CD4-positive, alpha-beta T cell treated with Interleukin-4 for 4 hours (primary cell): Measurements from ENCODE around the gene PLCH1.

Experiments used
- DNase-seq: peaks from one replicate; pipeline ENCODE4 v3.0.0-alpha.2; 2020

The PLCH1 gene

DNA sequence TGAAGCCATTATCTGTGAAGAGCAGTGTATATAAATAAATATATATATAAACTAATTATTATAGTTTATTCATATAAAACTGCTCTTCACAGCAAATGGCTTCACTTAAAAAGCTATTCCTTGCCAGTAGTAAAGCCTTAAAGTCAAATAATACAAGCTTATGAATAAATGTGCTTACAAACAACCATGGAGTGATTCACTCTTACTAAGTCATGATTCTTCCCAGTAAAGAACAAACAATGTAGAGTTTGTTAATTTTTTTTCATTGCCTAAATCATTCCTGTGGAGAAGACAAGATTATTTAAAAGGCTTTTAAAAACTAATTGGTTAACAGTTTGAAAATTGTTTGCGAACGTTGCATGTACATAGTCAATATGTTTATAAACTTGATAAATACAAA lies 140.7 kb downstream of the PLCH1 start:
- DNase-seq: no peak

DNA sequence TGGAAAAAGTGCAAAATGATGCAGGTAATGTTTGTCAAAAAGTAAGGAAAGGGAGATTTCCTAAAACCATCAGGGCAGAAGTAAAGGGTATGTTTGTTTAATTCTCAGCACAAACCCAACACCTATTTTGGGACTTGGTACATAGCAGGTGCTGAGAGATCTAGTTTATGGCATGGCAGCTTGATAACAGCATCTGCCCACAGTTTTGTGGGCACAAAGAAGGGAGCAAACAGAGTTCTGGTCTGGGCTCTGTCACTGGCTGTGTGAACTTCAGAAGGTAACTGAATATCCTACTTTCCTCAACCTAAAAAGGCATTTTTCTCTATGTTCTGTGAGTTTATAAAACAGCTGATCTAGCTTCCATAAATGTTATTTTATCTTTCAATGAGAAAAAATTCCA lies 141.6 kb downstream of the PLCH1 start:
- no peak for DNase-seq

DNA sequence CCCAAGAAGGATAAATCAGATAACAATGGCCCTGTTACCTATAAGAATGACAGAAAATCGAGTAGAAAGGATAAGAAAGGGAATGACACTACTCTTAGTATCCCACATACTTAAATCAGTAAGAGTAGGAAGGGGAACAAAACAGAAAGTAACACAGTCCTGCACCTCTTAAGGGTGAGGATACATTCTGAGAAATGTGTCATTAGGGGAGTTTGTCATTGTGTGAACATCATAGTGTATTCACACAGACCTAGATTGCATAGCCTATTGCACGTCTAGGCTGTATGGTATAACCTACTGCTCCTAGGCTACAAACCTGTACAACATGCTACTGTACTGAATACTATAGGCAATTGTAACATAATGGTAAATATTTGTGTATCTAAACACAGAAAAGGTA lies 142.6 kb downstream of the PLCH1 start:
- DNase-seq: no peak

DNA sequence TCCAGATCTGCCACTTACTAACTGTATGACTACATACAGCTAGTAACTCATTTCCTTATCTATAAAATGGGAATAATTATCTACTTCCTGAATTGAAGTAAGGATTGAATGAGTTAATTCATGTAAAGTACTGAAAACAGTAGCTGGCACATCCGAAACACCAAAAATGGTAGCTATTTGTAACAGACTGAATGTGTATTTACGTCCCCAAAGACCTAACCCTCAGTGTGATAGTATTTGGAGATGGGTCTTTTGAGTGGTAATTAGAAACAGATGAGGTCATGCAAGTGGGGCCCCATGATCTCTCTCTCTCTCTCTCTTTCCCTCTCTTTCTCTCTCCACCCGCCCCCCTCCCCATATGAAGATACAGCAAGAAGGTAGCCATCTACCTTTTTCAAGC lies 146.2 kb downstream of the PLCH1 start:
- DNase-seq: no peak

DNA sequence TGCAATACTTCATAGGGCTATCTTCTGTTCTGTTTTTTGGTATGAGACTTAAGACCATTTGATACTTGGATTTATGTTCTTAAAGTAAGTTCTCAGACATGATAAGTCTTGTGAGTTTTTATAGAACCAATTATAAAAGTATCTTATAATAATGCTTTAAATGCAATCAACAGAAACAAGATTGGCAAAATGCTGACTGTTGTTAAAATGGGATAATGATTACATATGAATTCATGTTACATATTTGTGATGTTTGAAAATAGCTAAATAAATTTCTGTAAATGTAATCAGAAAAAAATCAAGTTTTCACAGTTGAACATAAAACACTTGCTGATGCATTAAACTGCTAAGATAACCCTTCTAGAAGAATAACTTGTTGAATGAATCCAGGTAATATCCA lies 148.3 kb downstream of the PLCH1 start:
- no peak for DNase-seq

DNA sequence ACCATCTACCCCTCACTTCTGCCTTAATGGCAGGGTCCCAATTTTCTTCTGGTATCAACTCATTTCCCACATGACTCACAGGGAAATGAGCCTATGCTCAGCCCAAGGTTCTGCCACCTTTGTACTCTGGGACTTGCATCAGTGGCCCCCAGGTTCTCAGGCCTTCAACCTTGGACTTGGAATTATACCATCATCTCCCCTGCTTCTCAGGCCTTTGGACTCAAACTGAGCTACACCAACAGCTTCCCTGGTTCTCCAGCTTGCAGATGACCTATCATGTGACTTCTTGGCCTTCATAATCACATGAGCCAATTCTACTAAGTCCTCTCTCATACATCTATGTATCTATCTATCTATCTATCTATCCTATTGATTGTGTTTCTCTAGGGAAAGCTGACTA lies 149.5 kb downstream of the PLCH1 start:
- DNase-seq: no peak

DNA sequence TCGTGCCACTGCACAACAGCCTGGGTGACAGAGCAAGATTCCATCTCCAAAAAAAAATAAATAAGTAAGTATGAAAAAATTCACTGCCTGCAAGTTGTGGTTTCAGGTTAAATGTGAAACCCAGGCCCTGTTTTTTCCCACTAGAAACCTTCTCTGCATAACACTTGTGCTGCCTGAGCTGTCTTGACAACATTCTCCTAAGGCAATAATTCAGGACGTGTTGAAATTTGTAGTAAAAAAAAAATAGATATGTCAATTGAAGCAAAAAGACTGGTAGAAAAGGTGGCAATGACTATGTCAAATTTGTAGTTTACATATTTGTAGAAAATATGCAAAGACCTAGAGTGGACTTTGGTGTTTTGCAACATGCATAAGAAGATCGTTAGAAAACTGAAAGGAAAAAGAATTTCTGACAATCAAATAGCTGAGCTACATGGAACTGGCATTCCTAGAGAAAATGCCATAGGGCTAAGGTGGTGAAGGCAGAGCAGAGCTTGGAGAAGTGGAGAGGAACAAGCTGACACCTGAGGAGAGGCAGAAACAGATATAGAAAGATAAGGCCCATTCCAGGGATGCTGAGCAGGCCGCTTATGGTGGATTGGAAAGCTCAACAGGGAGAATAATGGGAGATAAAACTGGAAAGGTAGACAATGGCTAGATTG lies 150.2 kb downstream of the PLCH1 start:
- no peak for DNase-seq

DNA sequence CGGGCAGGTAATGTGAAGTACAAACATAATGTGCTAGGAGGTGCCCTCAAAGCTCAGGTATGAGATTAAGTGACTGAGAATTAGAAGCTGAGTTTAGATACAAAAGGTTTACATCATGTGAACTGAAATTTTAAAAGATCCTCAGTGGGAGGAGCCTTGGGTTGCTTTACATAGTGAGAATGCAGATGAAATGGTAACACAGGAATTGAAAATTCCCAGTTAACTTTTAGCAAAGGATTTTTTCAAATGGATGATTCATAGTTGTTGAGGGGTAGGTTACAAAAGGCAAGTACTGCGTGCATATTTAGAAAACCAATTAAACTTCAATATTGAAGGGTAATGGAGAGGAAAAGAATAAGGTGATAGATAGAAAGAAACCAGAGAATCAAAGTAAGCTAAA lies 157.3 kb downstream of the PLCH1 start:
- no peak for DNase-seq

DNA sequence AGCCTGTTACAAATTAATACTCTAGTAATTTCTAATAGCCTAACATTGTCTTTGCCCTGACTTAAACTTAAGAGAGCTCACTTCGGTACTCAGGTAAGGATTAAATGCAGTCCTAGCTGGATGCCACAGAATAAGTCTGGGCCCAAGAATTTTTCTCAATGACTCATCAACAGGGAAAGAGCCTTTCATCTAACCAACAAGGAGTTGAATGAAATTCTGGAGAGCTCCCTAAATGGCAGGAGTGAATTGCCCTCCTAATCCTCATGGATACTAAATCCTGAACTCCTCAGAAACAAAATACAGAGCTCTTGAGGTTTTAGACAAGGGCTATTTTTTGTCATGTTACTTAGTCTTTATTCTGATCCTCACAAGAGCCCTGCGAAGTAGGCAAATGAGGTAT lies 159.5 kb downstream of the PLCH1 start:
- DNase-seq: no peak

DNA sequence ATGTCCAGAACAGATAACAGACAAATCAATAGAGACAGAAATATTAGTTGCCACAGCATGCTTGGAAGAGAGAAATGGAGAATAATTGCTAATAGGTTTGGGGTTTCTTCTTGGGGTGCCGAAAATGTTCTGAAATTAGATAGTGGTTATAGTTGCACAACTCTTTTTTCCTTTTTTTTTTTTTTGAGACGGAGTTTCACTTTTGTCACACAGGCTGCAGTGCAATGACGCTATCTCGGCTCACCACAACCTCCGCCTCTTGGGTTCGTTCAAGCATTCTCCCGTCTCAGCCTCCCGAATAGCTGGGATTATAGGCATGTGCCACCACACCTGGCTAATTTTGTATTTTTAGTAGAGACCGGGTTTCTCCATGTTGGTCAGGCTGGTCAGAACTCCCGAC lies 163.3 kb downstream of the PLCH1 start:
- DNase-seq: no peak

DNA sequence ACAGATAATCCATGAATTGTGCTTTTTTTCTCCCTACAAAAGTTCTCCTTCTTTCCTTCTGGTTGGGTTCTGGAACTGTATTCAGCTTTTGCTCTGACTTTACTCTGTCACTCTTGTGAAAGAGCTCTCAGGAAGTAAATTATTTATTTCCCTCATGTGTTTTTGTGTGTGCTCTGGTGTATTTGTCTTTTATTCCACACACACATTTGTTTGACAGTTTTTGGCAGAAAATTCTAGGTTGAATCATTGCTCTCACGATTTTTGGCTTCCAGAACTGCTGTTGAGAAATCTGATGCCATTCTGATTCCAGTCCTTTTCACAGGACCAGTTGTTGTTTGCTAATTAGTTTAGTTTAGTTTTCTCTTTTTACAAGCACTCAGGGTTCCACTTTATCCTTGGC lies 172.8 kb downstream of the PLCH1 start:
- no peak for DNase-seq

DNA sequence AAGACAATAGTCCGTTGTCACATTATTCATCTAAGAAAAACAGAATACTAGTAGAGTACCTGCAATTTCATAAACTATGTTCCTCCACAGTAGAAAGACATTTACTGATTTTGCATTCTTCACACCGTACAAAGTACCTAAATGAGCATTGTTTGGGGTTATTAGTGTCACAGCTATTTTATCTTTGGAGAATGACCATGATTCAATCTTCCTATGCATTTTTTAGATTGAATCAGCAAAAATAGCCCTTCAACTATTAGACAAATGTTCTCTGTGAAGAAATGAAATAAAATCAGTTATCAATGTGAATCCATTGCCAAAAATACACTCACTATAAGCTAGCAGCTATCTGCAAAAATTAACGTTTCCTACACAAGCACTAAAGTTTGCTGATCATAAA lies 176.6 kb downstream of the PLCH1 start:
- no peak for DNase-seq

DNA sequence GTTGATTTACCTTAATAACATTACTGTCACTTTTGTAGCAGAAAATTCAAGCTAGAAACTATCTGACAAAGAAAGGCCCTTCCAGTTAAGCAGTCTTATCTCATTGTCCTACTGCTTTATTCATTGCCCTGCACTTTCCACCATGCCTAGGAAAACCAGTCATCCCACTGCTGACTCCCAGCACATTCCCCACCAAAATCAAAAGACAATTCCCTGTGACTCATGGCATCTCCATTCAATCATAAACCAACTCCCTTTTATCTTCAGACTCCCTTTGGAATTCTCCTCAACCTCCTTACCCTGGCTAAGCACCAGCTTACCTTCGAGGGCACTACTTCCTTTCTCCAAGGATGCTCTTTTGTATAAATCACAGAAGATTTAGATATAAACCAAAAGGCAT lies 184.3 kb downstream of the PLCH1 start:
- DNase-seq: no peak

DNA sequence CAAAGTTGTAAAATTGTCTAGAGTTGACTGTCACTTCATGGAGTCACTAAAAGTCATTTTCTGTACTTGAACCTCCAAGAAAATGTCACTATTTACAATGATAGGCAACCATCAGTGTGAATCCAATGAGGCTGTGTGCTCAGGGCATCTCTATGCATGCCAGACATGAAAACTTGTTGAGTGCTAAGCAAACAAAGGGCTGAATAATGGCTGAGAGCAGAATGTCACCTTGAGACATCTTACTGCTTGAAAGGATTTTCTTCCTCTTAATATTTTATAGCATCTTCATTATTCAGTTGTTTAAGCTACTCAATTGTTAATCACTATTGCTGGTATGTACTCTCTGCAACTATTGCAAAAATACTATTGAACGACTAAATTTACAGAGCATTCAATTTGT lies 184.7 kb downstream of the PLCH1 start:
- no peak for DNase-seq

DNA sequence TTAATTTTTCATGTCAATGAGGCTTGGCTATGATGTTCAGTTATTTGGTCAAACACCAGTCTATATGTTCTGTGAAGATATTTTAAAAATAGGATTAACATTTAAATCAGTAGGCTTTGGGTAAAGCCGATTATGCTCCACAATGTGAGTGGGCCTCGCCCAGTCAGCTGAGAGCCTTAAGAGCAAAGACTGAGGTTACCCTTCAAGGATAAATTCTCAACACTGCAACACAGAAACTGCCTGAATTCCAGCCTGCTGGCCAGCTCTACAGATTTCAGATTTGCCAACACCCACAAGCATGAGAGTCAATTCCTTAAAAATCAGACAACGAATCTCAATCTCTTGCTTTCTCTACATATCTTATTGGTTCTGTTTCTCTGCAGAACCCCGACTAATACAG lies 188.3 kb downstream of the PLCH1 start:
- no peak for DNase-seq

DNA sequence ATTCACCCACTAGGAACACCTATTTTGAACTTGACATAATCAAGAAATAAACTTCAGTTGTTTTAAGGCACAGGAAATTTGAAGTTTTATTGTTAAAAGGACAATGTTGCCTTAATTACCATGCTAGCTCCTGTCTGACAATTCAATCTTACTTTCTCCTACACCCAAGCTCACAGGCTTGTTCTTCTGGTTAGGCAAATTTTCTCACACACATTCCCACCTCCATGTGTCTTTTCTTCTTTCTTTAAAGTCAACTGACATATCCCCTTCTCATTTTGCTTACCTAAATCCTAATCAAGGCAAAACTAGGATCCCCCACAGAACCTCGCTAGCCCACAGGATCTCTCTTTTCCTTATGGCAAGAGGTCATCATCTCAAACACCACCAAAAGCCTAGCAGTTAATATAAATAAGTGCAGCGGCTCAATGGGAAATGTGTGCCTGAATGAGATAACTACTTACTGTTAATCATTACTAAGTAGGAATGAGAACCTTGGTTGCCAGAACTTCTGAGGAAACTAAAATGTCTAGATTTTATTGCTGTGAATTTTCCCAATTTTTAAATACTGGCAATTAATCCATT lies 189.3 kb downstream of the PLCH1 start:
- no peak for DNase-seq

DNA sequence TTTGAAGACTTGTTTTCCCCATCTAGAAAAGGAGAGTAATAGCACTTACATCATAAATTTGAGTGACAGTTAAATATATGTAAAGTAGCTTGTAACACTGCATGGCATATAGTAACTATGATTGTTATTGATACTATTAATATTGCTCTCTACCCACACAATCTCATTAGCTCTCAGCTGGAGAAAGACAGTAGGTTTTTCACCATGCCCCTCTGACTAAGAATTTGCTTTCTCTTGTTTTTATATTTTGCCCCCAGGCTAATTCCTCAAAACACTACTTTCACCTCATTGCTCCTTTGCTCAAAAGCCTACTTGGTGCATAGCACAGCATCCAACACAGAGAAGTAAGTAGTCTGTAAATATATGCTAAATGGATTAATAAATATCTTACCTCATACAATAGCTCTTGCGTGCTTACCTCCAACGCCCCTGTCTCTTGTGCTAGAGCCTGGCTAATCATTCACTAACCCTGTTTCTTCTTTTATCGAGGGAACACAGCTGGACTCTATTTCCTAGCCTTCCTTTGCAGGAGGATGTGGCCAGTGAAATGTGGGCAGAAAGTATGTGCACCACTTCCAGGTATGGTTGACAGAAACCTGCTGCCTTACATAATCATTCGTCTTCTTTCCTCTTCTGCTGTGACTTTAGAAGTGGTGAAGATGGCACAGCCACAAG lies 190.0 kb downstream of the PLCH1 start:
- no peak for DNase-seq

DNA sequence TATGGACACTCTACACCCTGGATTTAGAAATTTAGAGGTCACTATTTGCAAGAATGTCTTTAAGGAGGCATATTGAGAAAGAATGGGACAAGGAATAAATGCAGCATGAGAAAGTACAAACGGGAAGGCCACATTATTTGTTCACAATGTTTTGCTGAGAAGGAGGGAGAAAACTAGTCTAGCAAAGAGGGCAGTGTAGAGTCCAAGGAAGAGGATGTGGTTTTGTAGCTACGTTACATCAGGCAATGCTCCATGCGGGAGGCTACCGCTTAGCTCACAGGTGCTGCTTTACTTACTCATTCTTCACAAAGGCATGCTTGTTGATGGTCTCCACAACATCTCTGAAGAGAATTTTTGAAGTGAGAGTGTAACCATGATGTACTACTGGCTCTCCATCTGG lies 191.1 kb downstream of the PLCH1 start:
- DNase-seq: no peak

DNA sequence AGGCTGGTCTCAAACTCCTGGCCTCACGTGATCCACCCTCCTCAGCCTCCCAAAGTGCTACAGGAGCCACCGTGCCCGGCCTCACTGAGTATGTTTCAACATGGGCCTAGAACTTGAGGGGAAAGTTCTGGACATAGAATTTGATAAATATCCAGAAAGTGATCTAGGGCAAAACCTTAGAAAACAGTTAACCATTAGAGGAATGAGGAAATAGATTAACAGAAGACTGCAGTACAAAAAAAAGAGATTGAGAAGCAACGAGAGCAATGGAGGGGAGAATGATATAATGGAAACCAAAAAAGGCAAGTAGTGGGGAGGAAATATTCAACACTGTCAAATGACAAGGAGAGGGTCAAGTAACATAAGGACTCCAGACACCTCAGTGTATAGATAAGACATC lies 191.5 kb downstream of the PLCH1 start:
- DNase-seq: no peak

DNA sequence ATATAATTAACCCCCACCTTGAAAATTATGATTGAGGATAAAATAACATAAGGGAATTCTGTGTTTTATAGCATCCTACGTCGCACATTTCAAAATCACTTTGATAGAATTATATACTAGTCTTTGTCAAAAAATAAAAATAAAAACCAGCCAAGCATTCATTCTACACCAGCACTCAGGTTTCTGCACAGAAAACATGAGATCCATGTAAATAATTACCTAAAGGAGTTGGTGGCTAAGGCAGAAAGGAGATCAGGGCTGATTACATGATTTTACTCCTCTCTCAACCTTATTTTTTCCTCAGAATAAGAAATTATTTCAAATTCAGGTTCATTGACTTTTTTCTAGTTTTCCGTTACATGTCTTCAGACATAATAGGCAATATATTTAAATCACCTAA lies 194.5 kb downstream of the PLCH1 start:
- DNase-seq: no peak

DNA sequence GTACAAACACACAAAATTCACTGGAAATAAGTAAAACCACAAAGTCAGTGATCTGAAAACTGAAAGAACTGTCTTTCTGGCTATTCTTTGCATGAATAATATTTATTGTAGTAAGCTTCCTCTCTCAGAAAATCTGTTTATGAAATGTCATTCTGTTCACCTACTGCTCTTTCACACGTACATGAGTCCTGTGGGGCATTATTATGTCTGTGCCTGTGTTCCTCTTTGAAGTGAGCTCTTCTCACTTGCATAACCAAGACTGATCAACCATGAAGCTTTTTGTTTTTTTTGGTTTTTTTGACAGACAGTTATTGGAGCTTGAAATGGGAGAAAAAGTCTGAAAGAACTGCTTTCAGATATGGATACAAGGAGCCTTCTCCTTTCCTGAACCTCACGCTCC lies 195.8 kb downstream of the PLCH1 start:
- no peak for DNase-seq

DNA sequence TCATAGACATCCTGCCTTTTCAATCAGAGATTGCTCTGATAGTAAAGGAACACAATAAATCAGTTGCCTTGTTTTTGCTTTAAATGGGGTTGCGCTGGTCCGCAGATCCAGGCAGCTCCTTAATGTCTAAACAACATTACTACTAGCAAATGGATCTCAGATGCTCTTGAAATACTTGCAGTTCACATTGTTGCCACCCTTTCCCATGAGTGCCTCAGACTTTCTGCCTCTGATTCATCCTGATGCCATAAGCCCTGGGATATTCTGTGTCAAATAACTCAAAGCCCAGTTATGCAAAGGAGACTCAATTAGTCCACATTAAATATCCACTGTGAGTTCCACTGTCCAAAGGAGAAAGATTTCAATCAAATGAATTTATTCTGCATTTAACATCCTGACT lies 196.7 kb downstream of the PLCH1 start:
- DNase-seq: no peak

DNA sequence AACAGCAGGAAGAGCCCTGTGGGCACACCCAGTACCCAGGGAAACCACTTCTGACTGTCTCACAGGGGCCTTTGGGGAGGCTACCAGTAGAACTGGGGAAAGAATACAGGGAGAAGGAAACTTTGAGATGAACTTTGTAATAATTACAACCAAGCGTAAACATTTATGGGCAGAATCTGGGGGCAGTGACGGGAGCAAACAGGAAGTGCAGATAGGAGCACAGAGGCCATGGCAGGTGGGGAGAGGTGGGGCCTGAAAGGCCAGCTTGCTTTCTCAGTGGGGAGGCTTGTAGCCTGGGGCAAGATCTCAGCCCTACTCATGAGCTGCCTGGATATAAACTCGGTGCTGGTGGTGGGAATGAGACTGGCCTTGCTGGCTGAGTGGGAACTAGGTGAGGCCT lies 209.8 kb downstream of the PLCH1 start:
- no peak for DNase-seq

DNA sequence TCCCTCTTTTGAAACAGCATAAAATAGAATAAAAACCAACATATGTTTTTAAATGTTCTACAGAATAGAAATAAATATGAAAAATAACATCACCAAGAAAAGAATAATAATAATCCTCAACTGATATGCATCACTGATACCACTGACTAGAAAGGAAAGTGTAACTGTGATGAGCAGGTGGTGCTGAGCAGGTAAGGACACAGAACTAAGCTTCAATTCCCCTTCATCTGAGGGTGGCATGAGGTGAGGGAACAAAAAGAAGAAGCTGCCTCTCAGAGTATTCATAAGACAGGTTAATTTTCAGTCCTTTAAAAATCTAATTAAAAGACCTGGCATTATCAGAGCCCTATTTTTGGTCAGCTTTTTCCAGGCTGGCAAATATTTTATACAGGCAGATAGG lies 216.3 kb downstream of the PLCH1 start:
- DNase-seq: no peak

DNA sequence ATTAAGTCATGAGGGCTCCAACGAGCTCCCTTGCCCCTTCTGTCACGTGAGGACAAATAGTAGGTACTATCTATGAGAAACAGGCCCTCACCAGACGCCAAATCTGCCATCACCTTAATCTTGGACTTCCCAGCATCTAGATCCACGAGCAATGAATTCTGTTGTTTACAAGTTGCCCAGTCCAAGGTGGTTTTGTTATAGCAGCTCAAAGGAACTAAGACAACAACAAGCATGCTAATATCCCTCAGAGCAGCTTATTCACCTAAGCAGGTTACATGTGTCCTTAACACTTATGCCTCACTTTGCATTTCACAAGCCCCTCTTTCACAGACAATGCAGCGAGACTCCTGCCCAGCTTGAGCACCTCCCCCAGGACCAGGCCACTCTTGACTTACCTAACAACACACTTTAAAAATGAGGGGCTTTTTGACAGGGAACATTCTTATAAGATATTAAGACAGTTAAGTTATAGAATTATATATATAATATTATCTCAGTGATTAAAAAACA lies 219.5 kb downstream of the PLCH1 start:
- no peak for DNase-seq
